Kidney glomerular epithelial cell (primary cell): Measurements from ENCODE around the gene MCM9.
"Not testable (repeated sequence)": the region's sequence is repeated elsewhere in the genome, so short reads cannot be mapped to it uniquely, and the experiment has no call there.

Source experiments
- DNase-seq: peaks from one replicate; lab custom pipeline; 2025; lab: John Stamatoyannopoulos, UW

Gene MCM9

GRCh38 chr6:118799826-118800225 is 135.1 kb downstream of the MCM9 start:
- no peak for DNase-seq

- DNase-seq = not testable (repeated sequence)
These were observed 138.4 kb downstream of the MCM9 start for GRCh38 chr6:118796548-118796947.

GRCh38 chr6:118791499-118791898 is 143.5 kb downstream of the MCM9 start:
- no peak for DNase-seq

GRCh38 chr6:118789954-118790353 is 145.0 kb downstream of the MCM9 start:
- no peak for DNase-seq

GRCh38 chr6:118789419-118789818 is 145.5 kb downstream of the MCM9 start:
- no peak for DNase-seq

GRCh38 chr6:118788702-118789101 is 146.3 kb downstream of the MCM9 start:
- no peak for DNase-seq

GRCh38 chr6:118787724-118788423 is 147.1 kb downstream of the MCM9 start:
- no peak for DNase-seq

- no peak for DNase-seq
These were observed 148.1 kb downstream of the MCM9 start for GRCh38 chr6:118786596-118787453.

GRCh38 chr6:118785601-118786000 is 149.4 kb downstream of the MCM9 start:
- DNase-seq = no peak

- DNase-seq = peak; percentile 1
These were observed 150.3 kb downstream of the MCM9 start for GRCh38 chr6:118784641-118785164.

GRCh38 chr6:118783931-118784550 is 150.9 kb downstream of the MCM9 start:
- no peak for DNase-seq

GRCh38 chr6:118782651-118783050 is 152.3 kb downstream of the MCM9 start:
- no peak for DNase-seq

- no peak for DNase-seq
These were observed 153.1 kb downstream of the MCM9 start for GRCh38 chr6:118781897-118782296.

GRCh38 chr6:118780668-118781067 is 154.3 kb downstream of the MCM9 start:
- DNase-seq = no peak

- DNase-seq = peak; percentile 69
These were observed 158.1 kb downstream of the MCM9 start for GRCh38 chr6:118776607-118777549.

GRCh38 chr6:118775381-118775780 is 159.6 kb downstream of the MCM9 start:
- DNase-seq = no peak

GRCh38 chr6:118774581-118774980 is 160.4 kb downstream of the MCM9 start:
- DNase-seq = no peak

- no peak for DNase-seq
These were observed 162.1 kb downstream of the MCM9 start for GRCh38 chr6:118772886-118773285.

- DNase-seq = no peak
These were observed 163.7 kb downstream of the MCM9 start for GRCh38 chr6:118771253-118771652.

- DNase-seq = no peak
These were observed 164.1 kb downstream of the MCM9 start for GRCh38 chr6:118770835-118771234.

GRCh38 chr6:118770112-118770788 is 164.7 kb downstream of the MCM9 start:
- no peak for DNase-seq
